Body of pancreas (tissue), 4 donors: ENCODE results near the gene CLEC17A.

ENCODE experiments used
- CTCF ChIP-seq, 7 experiments: fragments of 450-650 bp in 4 of 7; fragments of 200-600 bp in 3 of 7; sonication (generic) in 3 of 7; IDR thresholded peaks; one replicate each; pipeline ENCODE4 v1.5.1; 2016 to 2019; ENCODE audit warnings: antibody characterized with exemption in 7 of 7
- POLR2A ChIP-seq, 3 donors: fragments of 450-650 bp; IDR thresholded peaks; one replicate each; pipeline ENCODE4 v1.6.1; 2016; ENCODE audit warnings: antibody characterized with exemption in 3 of 3, mild to moderate bottlenecking in 2 of 3

GRCh38 chr19:14555918-14556661 is 26.8 kb upstream of the CLEC17A start:
- TF ChIP-seq CTCF (IDR thresholded peaks at IDR 0.05) (no peak), POLR2A (IDR thresholded peaks at IDR 0.05) (no peak)
